Measurements from ENCODE around the gene DNAJC18.

DNA sequence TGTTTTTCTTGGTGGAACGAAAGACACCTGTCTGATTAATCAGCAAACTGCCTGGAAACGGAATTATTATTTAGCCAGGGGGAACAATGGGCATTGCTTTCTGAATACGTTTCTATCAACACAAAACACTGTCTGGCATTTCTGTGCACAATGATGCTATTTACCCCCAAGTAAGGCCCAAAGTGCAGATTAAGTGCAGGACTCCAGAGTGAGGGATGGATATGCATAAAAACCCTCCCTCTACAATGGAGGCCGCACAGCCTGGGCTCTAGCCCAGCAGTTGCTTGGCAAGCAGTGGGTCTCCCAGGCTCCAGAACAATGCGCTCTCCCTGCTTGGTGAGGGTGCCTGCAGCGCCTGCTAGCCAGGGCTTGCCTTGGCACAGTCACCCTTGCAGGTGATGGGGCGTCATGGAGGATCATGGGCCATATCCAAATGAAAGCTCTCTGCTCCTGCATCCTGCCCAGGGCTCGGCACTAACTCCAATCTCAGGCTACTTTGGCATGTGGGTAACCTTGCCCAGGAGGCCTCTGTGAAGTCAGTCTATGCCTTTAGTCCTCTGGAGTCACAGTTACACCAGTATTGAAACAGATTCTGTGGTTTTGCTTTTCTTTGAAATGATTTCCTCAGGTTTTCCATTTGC is 24.0 kb downstream of the DNAJC18 start:
- TF ChIP-seq GATA2 (IDR thresholded peaks at IDR 0.05; ENCODE audit: low read depth, low read length) (no peak), GATA3 (IDR thresholded peaks at IDR 0.05; ENCODE audit: low read depth, low read length) (no peak)
